Activated effector memory CD4-positive, alpha-beta T cell treated with Interleukin-2 at 50 U/mL for 16 hours (primary cell): ENCODE measurements around the gene HMGB2.

ENCODE experiments used
- DNase-seq: peaks from one replicate; pipeline ENCODE4 v3.0.0-alpha.2; 2020

HMGB2 gene

DNA sequence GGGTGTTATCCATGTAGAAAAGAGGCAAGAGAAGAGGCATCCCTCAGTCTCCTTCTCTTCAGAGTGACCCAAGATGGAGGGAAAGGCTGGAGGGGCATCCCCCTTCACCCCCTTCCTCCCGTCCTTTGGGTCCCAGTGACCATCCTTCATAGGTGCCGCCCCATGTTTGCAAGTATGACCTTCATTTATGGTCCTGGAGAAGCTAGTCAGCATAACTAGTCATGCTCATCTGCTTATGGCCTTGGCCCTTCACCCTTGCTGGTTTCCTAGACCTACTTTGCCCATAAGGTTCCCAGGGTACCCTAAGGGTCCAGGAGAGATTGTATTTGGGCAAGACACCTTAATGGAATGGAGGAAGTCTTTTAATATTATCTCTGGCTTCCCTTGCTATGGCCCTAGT, 46.7 kb downstream of the HMGB2 start:
- DNase-seq: no peak

DNA sequence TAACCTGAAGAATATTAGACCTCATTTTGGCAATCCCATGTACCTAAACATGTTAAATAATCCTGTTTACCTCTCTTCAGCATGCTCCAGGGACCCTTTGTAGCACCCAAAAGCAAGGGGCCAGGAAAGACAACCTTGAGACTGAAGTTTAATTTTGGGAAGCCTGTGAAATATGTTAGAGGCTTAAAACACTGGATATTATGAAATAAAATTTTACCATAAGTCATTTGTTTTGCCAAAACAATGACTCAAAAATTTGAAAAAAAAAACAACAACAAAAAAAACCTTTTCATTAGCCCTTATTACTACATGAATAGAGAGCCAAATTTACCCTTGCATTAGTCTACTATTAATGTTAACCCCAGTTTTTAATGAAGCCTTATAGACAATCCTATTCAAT, 49.7 kb downstream of the HMGB2 start:
- DNase-seq: no peak

DNA sequence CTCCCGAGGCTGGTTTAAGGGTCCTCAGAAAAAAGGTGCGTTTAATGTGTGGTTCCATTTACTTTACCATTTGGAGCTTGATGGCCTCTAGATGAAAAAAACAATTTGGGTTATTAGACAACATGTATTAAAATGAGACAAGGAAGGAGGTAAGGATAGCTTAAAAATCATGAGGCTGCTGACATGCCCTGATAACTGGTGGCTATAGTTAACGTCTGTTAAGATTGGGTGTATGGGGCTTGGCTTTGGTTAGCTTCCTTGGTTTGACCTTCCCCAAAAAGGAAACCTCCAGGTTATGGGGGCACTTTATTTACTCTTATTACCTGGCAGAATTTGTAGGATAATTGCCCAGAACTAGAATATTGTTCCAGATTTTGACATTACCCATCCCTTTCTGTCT, 51.5 kb downstream of the HMGB2 start:
- no peak for DNase-seq

DNA sequence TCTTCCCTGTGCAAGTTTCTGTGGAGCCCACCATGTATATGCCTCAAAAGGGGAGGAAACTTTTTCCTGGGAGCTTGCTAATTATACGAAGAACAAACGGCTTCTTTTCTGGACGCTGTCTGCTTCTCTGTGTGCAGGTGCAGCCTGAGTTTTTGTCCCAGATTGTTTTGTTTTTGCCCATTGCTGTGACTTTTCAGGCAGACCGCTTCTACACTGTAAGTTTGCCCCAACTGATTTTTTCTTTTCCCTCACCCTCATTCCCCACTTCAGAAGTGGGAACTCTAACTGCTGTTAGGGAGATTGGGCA, 51.9 kb downstream of the HMGB2 start:
- no peak for DNase-seq

DNA sequence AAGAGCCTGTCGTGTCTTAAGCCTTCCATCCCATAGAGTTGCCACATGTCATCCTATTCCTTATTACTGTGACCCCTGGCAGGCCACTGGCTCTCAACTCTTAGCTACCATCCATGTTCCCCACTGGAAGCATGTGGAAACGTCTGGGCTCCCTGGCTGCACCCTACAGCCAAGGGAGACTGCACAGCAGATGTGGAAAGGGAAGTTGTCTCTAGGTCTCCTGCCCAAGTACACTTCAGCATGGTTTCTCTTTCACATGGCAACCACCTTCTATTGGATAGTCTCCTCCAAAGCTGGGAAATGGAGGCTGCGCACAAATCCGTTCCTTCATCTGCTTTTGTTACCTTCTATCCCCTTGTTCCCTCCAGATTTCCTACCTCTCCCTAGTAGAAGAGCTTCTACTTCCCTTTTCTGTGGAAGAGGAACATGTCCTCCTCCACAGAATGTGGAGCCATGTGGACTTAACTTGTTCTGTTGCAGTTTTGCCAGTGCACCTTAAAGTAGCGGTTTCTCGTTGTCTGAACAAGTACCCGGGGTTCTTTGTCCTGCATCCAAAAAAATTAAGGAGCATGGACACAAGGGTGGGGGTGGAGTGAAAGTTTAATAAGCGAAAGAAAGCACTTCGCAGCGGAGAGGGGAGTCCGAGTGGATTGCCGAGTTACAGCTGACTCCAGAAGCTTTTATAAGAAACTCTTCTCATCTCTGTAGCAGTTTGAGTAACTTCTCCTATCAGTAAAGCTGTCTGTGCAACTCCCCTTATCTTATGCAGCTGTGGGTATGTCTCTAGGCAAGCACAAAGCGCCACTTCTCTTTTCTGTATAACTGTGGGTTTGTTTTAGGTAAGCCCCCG, 52.5 kb downstream of the HMGB2 start:
- DNase-seq: no peak
